ENCODE measurements around the gene SLC1A1.

DNA sequence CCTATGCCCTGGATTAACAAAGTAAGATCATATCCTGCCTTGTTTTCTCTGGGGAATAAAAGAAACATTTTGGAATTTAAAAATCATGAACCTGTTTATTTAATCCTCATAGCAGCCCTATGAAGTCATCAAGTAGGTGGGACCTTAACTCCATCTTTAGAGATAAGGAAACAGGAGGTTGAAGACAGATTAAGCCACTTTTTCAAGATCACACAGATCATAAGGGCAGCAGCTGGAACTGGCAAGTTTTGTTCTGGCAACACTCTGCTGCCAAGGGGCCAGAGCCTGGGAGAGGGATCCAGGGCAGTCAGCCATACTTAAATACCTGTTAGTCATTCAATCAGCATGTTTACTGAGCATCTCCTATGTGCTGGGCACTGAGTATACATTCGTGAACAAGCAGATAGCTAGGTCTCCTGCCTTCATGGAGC lies 63.7 kb downstream of the SLC1A1 start:
- TF ChIP-seq EZH2 (IDR thresholded peaks at IDR 0.05; ENCODE audit: insufficient read depth, poor library complexity, severe bottlenecking) (no peak), EZH2phosphoT487 (IDR thresholded peaks at IDR 0.05; ENCODE audit: insufficient read depth, low read depth) (no peak)

All from GM23248 (cell line).